Kidney epithelial cell (primary cell): ENCODE results near the gene COL18A1. TPM values are rescaled to one million over a fixed set of nuclear protein-coding genes. Genes with fewer than 3 reads are reported as not detected.
"Not testable (repeated sequence)": the region's sequence is repeated elsewhere in the genome, so short reads cannot be mapped to it uniquely, and the experiment has no call there.

Experiments
- DNase-seq: peaks from one replicate; pipeline ENCODE4 v3.0.0-alpha.2; 2010; ENCODE audit warnings: low read depth
- H3K27me3 ChIP-seq: 2 replicates; pipeline ENCODE4 v1.6.0; 2011; ENCODE audit warnings: low read length; ENCODE audit not compliant: control insufficient read depth, insufficient read depth
- H3K36me3 ChIP-seq: 2 replicates; pipeline ENCODE4 v1.5.1; 2011; ENCODE audit warnings: low read length; ENCODE audit not compliant: control insufficient read depth, insufficient read depth
- H3K4me3 ChIP-seq: 2 replicates; pipeline ENCODE4 v1.5.1; 2011; ENCODE audit warnings: low read depth, mild to moderate bottlenecking, control low read depth, low read length
- total RNA-seq: library from RNA; depleted of rRNA; stranded (reverse); fragments of >200 nt; gene quantifications from 2 replicates; pipeline ENCODE4 v1.2.3, GENCODE V29; 2015
- TF ChIP-seq, protein P1 (sequence below): IDR thresholded peaks from 2 replicates; pipeline ENCODE4 v1.5.1; 2011; ENCODE audit warnings: mild to moderate bottlenecking, moderate library complexity, low read length, control low read depth, inconsistent platforms; ENCODE audit not compliant: insufficient read depth, poor library complexity, severe bottlenecking

COL18A1 gene
- total RNA-seq, 1 donor from 2014 or later, result 808 TPM

DNA sequence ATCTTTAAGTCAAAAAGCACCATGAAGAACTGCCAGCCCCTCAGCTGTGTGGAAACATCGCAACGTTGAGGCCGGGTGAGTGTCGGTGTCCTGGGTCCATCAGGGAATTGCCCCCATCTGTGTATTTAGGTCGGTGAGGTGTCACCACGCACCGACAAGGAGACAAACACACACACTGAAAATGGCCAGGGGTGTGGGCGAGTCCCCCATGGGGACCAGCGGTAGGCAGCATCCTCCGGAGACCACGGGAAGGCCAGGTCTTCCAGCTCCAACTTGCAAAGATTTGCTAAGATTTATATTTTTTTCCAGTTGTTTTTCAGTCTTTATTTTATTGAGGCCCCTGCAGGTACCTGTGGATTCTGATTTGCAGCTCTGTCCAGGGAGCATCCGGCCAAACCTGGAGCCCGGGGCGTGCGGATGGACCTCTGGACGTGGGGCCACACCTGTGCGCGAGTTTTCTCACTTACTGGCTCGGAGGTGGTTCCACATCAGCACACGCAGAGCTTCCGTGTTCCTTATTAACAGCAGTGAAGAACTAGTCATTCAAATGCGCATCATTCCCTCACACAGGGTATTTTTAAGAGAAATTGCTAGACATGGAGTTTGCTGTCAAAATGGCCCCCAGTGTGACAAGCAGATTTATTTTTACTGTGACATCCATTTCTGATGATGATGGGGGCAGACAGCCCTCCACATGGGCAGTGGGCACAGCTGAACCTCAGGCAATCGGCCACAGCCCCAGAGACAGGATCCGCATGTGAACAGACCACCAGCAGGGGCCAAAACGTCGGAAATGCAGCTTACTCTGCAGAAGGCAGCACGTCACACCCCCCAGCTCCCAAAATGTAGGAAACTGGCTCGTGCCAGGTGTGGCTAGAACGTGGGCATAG is 154.5 kb downstream of the COL18A1 start:
- H3K27me3 ChIP-seq, result peaks cover 40% of the 10 kb centered on the region
- TF ChIP-seq, protein P1, sequence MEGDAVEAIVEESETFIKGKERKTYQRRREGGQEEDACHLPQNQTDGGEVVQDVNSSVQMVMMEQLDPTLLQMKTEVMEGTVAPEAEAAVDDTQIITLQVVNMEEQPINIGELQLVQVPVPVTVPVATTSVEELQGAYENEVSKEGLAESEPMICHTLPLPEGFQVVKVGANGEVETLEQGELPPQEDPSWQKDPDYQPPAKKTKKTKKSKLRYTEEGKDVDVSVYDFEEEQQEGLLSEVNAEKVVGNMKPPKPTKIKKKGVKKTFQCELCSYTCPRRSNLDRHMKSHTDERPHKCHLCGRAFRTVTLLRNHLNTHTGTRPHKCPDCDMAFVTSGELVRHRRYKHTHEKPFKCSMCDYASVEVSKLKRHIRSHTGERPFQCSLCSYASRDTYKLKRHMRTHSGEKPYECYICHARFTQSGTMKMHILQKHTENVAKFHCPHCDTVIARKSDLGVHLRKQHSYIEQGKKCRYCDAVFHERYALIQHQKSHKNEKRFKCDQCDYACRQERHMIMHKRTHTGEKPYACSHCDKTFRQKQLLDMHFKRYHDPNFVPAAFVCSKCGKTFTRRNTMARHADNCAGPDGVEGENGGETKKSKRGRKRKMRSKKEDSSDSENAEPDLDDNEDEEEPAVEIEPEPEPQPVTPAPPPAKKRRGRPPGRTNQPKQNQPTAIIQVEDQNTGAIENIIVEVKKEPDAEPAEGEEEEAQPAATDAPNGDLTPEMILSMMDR, result no peak
- H3K36me3 ChIP-seq, result no peaks in the 10 kb centered on the region
- H3K4me3 ChIP-seq, result no peak overlapping the region
- no peak for DNase-seq

DNA sequence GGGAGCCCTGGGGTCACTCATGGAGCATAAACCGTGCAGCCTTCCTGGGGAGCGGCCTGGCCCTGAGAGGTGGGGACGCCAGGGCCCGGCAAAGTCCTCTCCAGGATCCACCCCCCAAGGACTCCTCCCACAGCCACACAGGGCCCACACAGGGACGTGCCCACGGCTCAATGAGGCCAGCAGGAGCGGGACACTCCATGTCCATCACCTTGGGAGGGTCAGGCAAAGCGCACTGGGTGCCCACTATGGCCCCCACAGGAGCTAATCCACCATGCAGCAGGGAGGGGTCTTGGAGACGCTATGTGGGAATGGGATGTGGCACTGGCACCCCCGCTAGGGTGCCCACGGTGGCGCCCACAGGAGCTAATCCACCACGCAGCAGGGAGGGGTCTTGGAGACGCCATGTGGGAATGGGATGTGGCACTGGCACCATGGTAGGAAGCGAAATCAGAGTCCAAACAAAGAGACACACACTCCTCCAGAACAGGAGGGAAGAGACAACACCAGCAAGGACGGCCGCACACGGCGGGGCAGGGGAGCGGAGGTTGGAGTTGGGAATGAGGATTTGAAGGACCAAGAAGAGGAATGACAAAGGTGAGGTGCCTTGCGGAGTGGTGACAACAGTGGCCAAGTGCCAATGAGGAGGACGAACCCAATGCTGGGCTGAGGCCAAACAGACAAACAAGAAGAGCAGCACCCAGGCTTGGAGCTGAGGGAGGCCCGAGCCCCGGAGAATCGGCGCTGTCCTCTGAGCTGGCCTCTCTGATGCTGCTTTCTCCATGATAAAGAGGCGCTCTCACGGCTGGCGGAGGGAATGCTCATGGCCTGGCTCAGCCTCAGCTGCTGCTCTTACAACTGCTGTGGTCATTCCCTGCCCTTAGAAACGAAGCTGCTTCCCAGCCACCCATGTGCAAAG is 155.4 kb downstream of the COL18A1 start:
- TF ChIP-seq, protein P1, result no peak
- Histone ChIP-seq H3K36me3 (no peaks in the 10 kb centered on the region), H3K4me3 (no peak overlapping the region), H3K27me3 (peaks cover 40% of the 10 kb centered on the region)
- no peak for DNase-seq

DNA sequence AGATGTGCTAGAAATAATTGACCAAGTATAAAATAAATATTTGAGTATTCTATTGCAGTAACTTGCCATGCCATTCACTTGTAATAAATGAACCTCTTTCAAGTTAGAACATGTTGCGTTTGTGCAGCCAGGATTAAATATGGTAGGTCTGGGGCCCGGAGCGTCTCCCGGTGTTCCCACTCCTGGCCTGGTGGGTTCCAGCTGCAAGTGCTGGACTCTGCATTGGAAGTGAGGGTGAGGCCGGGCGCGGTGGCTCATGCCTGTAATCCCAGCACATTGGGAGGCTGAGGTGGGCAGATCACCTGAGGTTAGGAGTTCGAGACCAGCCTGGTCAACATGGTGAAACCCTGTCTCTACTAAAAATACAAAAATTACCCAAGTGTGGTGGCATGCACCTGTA is 156.3 kb downstream of the COL18A1 start:
- H3K27me3 ChIP-seq, result peaks cover 32% of the 10 kb centered on the region
- DNase-seq, H3K36me3 ChIP-seq, H3K4me3 ChIP-seq: not testable (repeated sequence)

DNA sequence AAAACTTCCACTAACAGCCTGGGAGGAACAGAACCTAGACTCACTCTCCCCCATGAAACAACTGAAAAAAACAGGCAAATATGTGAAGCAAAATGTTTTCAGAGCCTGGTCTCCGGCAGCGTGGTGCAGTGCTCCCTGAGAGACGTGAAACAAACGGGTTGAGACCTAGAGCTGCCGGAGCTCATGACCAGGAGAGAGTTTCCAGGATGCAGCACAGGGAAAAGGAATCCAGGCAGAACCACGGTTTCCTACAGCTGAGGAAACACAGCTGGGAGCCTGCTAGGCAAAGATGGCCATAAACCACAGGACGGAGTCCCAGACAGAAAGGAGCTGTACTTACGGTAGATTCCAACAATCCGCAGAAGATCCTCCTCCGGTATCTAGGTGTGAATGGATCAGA is 157.4 kb downstream of the COL18A1 start:
- TF ChIP-seq, protein P1, result no peak
- no peak for DNase-seq
- Histone ChIP-seq H3K4me3 (no peak overlapping the region), H3K36me3 (no peaks in the 10 kb centered on the region), H3K27me3 (peaks cover 28% of the 10 kb centered on the region)

DNA sequence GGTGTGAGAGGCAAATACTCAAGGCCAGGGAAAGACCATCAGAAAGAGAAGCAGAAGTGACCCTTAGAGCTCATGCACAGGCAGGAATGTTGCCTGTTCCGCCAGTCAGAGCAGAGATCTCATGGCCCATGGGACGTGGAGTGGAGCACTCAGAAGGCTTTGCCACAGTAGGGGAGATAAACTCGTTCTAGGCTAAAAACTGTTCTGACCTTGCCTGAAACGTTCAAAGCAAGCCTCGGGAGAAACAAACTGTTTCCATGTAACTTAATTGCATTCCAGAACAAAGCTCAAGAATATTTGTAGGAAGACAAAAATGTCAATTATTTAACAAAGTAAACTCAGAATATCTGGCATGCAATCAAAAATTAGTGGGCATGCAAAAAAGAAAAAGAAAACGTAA is 158.0 kb downstream of the COL18A1 start:
- Histone ChIP-seq H3K27me3 (peaks cover 24% of the 10 kb centered on the region), H3K4me3 (no peak overlapping the region), H3K36me3 (no peaks in the 10 kb centered on the region)
- TF ChIP-seq, protein P1, result no peak
- DNase-seq, result no peak

Other genes with a start within 250 kb of the COL18A1 start
- 22.5 and 38.3 TPM in 2 replicates for gene POFUT2, start 117.3 kb upstream of the COL18A1 start, total RNA-seq
- 19.1 and 21.7 TPM in 2 replicates for gene SLC19A1, start 137.3 kb downstream of the COL18A1 start, total RNA-seq
- gene PCBP3, start 238.6 kb downstream of the COL18A1 start, total RNA-seq, result 0.55 and 1.3 TPM in 2 replicates